HG03432 (cell line): ENCODE results near the gene KRT17.
"Not testable (repeated sequence)": the region's sequence is repeated elsewhere in the genome, so short reads cannot be mapped to it uniquely, and the experiment has no call there.

Experiments used
- ATAC-seq: cut with Tn5 transposase; IDR thresholded peaks from one replicate; pipeline ENCODE4 v1.9.1; 2021; ENCODE audit warnings: mild to moderate bottlenecking, moderate library complexity; ENCODE audit not compliant: unreplicated experiment

The KRT17 gene

DNA sequence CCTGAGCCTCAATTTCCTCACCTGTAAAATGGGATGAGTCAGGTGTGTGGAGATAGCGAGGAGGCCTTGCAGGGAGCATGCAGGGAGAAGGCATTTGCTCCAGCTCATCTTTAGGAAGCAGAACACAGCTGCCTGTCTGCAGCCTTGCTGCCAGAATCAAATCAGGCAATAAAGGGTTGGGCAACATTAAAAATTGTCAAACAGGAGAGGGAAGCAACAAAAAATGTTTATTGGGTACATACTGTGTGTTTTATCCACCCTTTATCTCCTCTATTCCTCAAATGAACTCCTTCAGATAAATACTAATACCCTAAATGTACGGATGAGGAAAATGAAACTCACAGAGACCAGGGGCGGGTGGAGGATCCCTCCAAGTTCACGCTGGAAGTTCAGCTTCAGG is 24.1 kb downstream of the KRT17 start:
- ATAC-seq, result no peak

DNA sequence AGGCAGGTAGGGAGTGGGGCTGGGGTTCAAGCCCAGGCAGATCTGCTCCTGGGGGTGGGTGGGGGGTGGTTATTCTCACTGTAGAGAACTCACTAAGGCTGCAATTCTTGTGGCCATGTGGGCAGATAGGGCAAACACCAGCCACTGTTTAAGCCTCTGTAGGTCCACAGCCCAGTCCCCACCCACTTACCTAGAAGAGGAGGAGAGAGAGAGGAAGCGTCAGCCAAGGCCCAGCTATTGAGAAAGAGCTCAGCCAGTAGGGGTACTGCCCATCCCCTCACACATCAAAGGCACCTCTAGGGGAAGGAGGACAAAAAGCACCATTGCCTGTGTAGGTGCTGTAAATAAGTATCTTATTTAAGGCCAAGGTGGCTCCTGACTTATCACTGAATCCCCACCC is 24.7 kb downstream of the KRT17 start:
- ATAC-seq, result no peak

DNA sequence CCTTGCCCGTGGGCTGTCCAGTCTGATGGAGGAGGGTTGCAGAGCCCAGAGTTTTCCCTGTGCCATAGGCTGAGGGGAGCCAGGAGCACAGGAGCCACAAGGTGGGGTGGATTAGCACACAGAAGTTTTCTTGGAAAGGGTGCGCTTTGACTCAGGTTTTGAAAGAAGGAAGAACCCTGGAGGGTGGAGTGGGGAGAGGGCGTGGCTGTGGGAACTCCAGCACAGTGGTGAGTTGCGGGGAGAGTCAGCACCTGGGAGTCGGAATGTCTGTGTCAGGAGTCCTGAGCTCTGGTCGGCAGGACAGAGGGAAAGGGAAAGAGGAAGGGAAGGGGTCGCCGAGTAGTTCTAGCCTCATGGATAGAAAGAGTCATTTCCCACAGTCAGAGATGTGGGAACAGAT is 28.8 kb downstream of the KRT17 start:
- ATAC-seq, result no peak

DNA sequence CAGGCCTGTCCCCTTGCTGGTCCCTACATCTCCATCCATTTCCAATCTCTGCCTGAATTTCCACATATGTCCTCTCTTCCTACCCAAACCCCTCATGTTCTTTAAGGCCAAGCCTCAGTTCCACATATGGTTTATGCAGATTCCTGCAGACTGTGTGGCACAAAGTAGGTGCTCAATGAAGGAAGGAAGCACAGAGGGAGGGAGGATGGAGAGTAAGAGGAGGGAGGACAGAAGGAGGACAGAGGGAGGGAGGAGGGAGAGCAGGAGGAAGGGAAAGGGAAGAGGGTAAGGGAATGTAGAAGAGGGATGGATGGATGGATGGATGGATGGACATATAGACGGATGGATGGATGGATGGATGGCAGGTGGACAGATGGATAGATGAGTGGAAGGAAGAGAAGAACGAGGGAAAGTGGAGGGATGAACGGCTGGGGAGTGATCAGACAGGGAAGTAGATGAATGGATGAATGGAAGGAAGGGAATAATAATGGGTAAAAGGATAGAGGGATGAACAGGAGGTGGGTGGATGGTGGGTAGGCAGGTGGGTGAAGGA is 29.9 kb downstream of the KRT17 start:
- ATAC-seq, result no peak

DNA sequence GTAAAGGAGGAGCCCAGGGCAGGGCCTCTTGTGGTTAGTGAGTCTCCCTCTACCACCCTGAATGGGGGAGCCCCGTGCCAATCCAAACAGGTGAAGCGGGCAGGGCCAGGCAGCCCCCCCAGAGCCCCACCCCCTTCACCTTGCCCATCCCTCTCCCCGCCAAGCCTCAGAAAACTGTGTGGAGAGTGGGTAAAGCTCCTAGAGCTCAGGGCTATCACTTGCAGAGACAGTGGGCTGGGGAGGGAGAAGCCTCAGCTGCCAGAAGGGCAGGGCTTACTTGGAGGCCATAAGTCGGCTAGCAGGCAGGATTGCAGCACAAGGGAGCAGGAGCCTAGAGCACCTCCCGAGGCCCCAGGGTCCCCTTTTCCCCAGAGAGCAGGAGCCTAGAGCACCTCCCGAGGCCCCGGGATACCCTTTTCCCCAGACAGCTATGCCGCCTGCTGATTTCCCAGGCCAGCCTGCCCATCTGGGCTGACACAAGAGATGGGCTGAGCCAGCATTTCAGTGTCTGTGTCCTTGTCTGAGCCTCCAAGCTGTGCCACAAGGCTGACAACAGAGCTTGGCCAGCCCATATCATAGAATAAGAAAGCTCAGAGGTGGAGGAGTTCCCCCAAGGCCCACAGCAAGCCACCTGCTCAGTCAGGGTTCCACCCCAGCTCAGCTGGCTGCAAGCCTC is 30.9 kb downstream of the KRT17 start:
- ATAC-seq, result no peak

DNA sequence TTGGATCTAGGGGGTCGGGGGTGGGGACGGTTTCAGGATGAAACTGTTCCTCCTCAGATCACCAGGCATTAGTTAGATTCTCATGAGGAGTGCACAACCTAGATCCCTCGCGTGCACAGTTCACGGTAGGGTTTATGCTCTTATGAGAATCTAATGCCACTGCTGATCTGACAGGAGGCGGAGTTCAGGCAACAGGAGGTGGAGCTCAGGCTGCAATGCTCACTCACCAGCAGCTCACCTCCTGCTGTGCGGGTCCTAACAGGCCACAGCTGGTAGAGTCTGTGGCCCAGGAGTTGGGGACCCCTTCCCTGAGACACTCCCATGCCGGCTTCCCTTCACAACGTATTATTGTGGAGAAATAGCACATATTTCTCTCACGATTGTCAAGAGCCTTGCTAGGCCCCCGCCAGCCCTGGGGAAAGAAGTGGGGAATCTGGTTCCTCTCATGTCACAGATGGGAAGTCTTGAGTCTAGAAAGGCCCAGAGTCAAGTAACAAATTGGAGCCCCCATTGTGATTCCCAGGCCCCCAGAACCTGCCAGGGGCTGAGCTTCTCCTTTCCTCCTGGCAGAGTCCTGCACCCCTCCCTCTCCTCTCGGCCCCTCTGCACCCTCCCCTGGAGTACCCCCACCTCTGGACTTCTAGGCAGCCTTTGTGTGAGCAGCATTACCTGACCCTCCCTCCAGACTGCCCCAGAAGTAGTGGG is 31.6 kb downstream of the KRT17 start:
- no peak for ATAC-seq

DNA sequence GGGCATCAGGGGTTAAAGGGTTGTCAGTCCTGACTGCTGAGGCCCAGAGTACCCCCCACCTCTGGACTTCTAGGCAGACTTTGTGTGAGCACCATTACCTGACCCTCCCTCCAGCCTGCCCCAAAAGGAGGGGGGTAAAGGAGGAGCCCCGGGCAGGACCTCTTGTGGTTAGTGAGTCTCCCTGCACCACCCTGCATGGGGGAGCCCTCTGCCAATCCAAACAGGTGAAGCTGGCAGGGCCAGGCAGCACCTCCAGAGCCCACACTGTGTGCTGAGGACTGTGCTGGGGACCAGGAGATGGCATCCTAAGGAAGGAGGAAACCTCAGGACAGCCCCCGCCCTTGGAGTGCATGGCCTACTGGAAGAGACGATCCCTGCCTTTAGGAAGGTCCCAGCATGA is 35.1 kb downstream of the KRT17 start:
- ATAC-seq, result no peak

DNA sequence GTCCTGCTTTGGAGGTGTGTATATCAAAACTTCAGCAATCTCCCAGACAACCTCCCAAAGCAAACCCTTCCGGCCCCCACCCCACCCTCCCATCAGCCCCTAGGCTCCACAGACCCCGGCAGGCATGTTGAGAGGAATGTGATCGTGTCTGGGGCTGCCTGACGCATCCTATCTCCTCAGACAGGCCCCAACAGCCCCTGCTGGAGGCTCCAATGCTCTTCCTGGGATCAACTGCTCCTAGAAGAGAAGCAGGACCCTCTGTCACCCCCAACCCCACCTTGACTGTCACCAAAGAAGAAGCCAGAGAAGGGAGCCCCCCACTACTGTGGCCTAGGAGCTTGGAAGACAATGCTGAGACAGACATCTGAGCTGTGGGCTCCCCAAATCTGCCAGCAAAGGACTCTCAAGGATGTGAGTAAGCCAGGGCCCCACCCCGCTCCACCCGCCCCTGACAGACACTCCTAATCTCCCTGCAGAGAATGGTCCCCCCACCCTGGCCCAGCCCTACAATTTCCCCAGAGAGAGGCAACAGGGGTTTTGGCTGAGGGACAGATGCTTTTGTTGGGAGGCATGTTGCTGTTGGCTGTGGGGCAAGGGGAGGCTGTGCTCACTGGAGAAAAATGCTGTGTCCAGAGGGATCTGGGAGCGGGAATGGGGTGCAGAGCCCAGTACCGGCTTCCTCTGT is 36.1 kb downstream of the KRT17 start:
- no peak for ATAC-seq

DNA sequence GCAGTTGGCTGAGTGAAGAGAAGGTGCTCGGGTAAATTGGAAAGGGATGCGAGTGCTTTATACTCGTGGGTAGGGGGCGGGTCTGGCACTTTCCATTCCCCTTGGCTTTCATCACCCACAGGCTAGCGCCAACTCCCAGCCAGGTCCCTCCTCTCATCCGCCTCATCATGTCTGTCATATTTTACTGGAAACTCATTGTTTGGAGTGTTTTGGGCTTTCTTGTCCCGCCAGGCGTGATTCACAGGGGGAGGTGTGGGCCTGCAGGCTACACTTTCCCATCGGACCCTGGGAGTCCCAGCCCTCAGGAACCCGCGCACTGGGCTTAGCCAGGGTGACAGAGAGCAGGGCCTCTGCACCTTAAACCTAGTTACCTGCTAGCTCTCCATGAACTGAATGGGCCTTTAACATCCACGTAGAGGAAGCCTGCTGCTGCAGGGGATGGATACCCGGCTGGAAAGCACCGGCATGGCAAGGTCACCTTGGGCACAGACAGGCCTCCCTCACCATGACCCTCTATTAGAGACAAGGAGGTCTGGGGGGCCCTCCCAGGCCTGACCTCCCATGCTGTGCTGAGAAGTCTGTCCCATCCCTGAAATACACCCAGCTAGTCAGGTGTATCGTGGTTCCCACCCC is 37.4 kb downstream of the KRT17 start, which contains the start of gene KRT14:
Gene KRT14, minus strand, starts transcription at position 33 of the 633 bp plus-strand sequence. CDS start 61 bp downstream, outside the sequence.
- no peak for ATAC-seq

DNA sequence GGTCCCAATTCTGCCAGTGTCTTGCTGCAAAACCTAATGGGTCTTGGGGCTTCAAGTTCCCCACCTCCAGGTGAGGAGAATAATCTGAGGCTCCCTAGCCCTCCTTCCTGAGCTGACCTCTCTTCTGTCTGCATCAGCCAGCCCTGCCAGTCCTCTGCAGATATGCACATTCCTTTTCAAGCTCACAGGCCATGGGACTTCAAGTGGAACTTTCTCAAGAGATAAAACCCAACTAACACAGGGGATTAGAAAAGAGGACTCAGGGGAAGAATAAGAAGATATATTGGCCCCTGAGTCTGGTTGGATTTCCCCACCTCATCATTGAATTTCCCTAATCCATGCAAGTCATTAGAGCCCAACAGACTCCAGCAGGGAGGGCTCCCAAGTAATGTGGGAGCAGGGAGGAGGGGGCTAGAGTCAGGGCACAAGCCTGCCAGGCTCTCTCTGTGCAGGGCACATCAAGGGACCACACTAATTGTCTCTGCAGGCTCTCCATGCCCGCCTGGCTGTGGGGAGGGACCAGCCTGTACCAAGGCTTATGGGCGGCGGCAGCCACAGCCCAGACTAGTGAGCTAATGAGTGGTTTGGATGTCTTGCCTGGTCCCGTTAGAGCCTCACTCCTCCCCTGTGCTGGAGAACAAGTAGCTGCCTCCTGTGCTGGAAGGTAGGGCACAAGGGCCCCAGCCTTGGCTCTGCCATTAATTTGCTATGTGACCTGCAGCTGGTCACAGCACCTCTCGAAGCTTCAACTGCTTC is 38.9 kb downstream of the KRT17 start:
- no peak for ATAC-seq

DNA sequence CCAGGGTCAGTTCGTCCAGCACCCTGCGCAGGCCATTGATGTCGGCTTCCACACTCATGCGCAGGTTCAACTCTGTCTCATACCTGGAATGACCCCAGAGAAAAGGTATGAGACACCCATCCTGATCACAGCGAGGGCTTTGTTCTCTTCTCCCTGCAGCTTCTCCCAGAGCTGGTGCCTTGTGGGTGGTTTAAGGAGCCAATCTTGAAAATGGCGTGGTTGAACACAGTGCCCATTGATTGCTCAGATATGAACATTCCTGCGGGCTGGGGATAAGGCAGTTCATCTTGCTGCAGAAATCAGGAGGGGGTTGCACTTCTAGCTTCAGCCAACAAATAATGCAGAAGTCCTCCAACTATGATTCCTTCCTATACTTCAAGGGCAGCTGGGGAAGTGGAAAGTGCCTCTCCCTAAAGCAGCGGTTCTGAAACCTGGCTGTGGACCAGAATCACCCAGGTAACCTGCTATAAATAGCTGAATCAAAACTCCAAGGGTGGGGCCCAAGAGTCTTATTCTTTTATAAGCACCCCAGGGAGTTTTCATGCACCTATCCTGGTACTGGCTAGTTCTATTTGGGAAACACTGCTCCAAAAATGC is 39.9 kb downstream of the KRT17 start:
- not testable (repeated sequence) for ATAC-seq

DNA sequence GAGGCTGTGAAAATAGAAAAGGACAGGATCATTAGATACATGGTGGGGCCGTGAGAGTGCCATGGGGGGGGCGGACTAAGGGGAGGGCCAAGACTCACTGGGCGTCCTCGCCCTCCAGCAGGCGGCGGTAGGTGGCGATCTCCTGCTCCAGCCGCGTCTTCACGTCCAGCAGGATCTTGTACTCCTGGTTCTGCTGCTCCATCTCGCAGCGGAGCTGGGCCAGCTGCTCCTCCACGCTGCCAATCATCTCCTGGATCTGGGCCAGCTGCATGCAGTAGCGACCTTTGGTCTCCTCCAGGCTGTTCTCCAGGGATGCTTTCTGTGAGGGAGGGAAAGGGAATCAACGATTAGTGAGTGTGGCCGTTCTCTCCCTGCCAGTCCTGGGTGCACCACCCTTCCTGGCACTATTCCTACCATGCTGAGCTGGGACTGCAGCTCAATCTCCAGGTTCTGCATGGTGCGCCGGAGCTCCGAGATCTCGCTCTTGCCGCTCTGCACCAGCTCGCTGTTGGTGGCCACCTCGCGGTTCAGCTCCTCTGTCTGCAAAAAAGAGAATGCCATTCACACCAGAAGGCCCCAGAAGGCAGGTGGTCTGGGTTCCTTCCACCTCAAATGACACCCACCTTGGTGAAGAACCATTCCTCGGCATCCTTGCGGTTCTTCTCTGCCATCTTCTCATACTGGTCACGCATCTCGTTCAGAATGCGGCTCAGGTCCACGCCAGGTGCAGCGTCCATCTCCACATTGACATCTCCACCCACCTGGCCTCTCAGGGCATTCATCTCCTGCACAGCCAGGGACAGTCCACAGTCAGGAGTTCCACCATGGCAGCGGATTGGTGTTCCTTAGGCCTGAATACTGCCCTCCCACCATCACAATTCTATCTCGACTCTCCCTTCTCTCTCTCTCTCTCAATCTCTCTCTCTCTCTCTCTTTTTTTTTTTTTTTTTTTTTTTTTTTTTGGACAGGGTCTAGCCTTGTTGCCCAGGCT is 40.9 kb downstream of the KRT17 start:
- no peak for ATAC-seq

DNA sequence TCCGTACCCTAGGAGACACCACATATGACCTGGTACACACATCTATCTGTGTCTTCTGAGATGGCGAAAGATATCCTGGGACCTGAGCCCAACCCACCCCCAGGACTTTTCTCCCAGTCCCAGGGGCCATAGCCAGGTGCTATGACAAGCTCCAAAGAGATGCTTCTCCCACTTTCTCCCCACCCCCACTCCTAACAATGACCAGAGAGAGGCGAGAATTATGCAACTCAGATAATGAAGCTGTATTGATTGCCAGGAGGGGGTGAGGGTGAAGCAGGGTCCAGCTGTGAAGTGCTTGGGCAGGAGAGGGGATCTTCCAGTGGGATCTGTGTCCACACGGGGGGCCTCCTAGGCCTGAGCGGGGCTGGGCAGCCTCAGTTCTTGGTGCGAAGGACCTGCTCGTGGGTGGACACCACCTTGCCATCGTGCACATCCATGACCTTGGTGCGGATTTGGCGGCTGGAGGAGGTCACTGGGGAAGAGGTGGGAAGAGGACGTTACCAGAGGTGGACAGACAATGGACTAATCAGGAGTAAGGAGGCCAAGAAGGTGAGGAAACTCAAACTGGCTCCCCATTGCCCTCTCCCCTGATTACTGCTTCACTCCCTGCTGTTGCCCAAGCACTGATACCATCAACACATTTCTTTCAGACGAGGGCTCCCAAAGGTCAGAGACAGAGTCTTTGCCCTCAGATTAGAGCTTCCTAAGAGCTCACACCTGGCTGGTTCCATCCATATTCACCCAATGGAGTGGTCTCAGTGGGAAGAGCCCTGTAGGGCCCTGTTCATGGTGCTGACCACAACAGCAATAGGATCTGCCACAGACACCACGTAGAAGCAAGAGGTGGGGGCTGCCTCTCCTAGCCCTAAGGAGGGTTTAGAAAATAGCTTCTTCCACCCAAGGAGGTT is 42.1 kb downstream of the KRT17 start:
- ATAC-seq, result not testable (repeated sequence)

DNA sequence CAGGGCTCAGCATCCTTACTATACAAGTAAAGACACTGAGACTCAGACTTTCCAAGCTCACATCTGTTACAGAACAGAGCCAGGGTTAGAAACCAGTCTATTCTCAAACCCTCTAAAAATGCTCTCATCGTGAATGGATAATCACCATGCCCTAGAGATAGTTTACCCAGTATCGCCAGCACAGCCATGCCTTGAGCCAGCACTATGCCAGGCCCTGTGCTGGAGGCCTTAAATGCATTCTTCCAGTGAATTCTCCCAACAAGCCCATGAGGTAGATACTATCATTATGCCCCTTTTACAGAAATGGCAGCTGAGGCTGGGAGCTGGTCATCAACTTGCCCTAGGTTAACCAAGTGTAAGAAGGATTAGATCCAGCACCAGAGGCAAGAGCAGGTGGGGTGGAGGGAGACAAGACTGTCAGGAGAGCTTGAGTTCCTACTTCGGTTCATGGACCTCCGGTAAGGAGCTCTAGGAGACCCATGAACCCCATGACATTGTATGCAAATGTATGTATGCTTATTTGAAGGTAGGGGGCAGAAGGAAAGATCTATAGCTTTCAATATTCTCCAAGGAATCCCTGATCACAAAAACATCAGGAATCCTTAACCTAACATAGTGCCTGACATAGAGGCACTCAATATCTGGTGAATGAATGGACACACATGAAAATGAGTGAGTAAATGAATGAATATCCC is 42.9 kb downstream of the KRT17 start:
- ATAC-seq, result no peak

DNA sequence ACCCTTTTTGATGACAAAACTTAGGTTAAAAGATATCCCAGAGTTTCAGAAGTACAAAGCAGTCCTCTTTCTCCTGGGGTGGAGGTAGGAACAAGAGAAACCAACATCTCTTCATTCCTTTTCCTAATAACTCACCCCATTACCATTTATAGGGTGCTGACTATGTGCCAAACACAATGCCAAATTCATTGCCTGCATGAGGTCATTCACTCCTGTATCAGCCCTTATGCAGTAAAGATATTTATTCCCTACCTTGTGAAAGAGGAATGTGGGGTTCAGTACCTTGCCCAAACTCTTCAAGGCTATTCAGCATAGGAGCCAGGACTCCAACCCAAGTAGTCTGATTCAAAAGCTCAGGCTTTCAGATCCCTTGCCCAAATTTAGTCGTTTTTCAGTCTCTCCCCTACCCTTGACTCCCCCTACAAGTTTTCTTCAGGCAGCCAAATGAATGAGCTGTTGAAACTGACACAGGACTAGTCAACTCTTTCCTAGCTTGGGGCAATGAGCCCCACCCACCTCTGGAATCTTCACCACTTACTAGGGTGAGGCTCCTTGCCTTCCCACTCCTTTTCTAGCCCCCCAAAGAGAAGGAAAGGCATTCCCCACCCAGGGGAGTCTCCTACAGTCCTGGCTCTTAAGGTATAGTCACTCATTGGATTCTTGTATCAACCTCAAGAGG is 43.5 kb downstream of the KRT17 start:
- ATAC-seq, result no peak

DNA sequence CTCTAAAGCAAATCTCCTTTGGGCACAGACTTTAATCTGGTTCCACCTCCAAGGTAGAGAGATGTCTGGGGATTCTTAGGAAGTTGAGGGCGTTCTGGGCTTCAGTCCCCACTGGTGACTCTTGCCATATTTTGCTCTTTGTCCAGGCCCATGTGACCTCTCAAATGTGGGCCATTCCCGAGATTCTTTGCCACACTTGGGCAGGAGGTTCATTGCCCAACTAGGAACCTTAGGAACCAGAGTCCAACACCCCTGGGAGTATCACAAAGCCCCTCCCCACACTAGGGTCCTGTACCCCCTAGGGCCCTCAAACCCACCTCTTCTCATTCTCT is 44.2 kb downstream of the KRT17 start:
- no peak for ATAC-seq
